GM12801 (cell line): ENCODE measurements around the gene WDFY2.

ENCODE experiments used
- CTCF ChIP-seq: IDR thresholded peaks from one replicate; pipeline ENCODE4 v1.5.1; 2011; ENCODE audit warnings: control low read depth; ENCODE audit not compliant: insufficient read length; ENCODE audit errors: extremely low read depth

The WDFY2 gene

GRCh38 chr13:51639171-51639570 lies 54.9 kb downstream of the WDFY2 start:
- no peak for TF ChIP-seq CTCF

GRCh38 chr13:51643105-51643881 lies 59.0 kb downstream of the WDFY2 start:
- TF ChIP-seq CTCF, result no peak

- no peak for TF ChIP-seq CTCF
These were observed 59.6 kb downstream of the WDFY2 start for GRCh38 chr13:51643882-51644281.

- no peak for TF ChIP-seq CTCF
These were observed 60.4 kb downstream of the WDFY2 start for GRCh38 chr13:51644654-51645053.

GRCh38 chr13:51645154-51645650 lies 60.9 kb downstream of the WDFY2 start:
- TF ChIP-seq CTCF, result no peak

- no peak for TF ChIP-seq CTCF
These were observed 61.8 kb downstream of the WDFY2 start for GRCh38 chr13:51645761-51646670.

- no peak for TF ChIP-seq CTCF
These were observed 62.8 kb downstream of the WDFY2 start for GRCh38 chr13:51647067-51647466.
